Ovary (tissue), 9 donors: Measurements from ENCODE around the gene AGPAT2. TPM values are rescaled to one million over a fixed set of nuclear protein-coding genes. Genes with fewer than 3 reads are reported as not detected.
"Not testable (repeated sequence)": the region's sequence is repeated elsewhere in the genome, so short reads cannot be mapped to it uniquely, and the experiment has no call there.

ENCODE experiments used
- DNase-seq, 5 donors: peaks; one replicate each; pipeline ENCODE4 v3.0.0-alpha.2; 2019 to 2020
- H3K27ac ChIP-seq, 2 donors: fragments of 200-600 bp; one replicate each; pipeline versions ENCODE4 v1.5.1 to v1.8.0; 2019 to 2022
- H3K27me3 ChIP-seq: fragments of 200-600 bp; one replicate; pipeline ENCODE4 v1.8.0; 2022
- H3K36me3 ChIP-seq: fragments of 200-600 bp; sonication (generic); one replicate; pipeline ENCODE4 v1.5.1; 2019
- H3K4me1 ChIP-seq: one replicate; pipeline ENCODE4 v1.8.1; 2013; ENCODE audit warnings: mild to moderate bottlenecking, moderate library complexity; ENCODE audit not compliant: insufficient read depth
- H3K4me3 ChIP-seq: fragments of 200-600 bp; sonication (generic); one replicate; pipeline ENCODE4 v1.5.1; 2017
- H3K9me3 ChIP-seq, 2 donors: fragments of 200-600 bp in 1 of 2; sonication (generic) in 1 of 2; one replicate each; pipeline versions ENCODE4 v1.5.1 to v1.8.1; 2013 to 2019; ENCODE audit warnings: mild to moderate bottlenecking in 1 of 2, moderate library complexity in 1 of 2
- EP300 ChIP-seq: sonication (generic); formaldehyde crosslinking; IDR thresholded peaks from one replicate; pipeline ENCODE4 v1.6.1; 2017; ENCODE audit warnings: antibody characterized with exemption
- POLR2A ChIP-seq: fragments of 450-650 bp; IDR thresholded peaks from one replicate; pipeline ENCODE4 v1.6.1; 2017; ENCODE audit warnings: antibody characterized with exemption, mild to moderate bottlenecking, moderate library complexity
- WGBS, 3 donors: extraction: QIAGEN DNeasy Blood & Tissue Kit in 1 of 3; methylation state at CpG; one replicate each; pipeline versions ENCODE4 v1.1.5 to v1.1.7; 2013 to 2017; 5-methylcytosine and 5-hydroxymethylcytosine counted together
- intact Hi-C, 4 donors: fragments of 100-400 bp; cut with DNase I; formaldehyde crosslinking; loops; one replicate each; pipeline versions ENCODE4 v1.11.0 to v1.15.1; 2022 to 2023
- polyA plus RNA-seq, 2 donors: library from polyadenylated mRNA; stranded (reverse); fragments of 200-250 nt in 1 of 2; fragments of 350-450 nt in 1 of 2; fragmentation: Illumina TruSeq in 1 of 2; extraction: RNeasy Lipid Tissue Mini Kit (QIAGEN cat#74804) in 1 of 2; gene quantifications; one replicate each; pipeline ENCODE4 v1.2.3, GENCODE V29; 2013 to 2014
- total RNA-seq, 7 donors: library from RNA; depleted of rRNA in 2 of 7; stranded (reverse); fragments of >200 nt in 2 of 7; fragmentation: NEBNext Ultra II Directional in 3 of 7; extraction: Animal tissue kit (Norgen Biotek cat#: 25700) in 3 of 7; gene quantifications; one replicate each; pipeline versions ENCODE4 v1.1.0 to v1.2.4, GENCODE V29; 2016 to 2023
- TF ChIP-seq, protein P1 (sequence below), 3 donors: fragments of 450-650 bp in 2 of 3; fragments of 200-600 bp in 1 of 3; IDR thresholded peaks; one replicate each; pipeline versions ENCODE4 v1.5.1 to v1.8.0; 2016 to 2022; ENCODE audit warnings: antibody characterized with exemption in 3 of 3, mild to moderate bottlenecking in 1 of 3
- donor health status: DM: no; HTN: no; CAD: no; lungs with moderate emphysema.
- donor health status: DM: no; HTN: no; CAD: no.
- donor health status: Bipolar disorder and iron deficiency.
- donor health status: DM: yes; HTN: yes; CAD: no.
- donor health status: DM: no; HTN: no; CAD: no.
- donor health status: DM: yes; HTN: yes; CAD: no.

Gene AGPAT2
- total and polyA plus RNA-seq, 9 donors: 6.1 to 40.9 (median 23.9) TPM

DNA sequence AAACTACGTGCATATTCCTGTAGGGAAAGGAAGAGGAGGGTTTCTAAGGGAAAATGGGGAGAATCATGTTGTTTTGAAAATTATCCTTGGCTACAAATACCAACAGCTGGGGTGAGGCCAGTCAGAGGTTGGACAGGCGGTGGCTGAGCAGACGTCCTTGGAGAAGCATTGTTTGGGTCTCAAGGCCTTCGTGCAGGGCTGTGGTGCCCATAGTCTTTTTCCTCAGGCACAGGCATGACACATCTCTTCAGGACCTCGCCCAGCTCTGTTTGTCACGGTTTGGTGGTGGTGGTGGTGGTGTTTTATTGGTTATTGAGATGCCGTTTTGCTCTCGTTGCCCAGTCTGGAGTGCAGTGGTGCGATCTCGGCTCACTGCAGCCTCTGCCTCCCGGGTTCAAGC lies 52.4 kb downstream of the AGPAT2 start:
- Histone ChIP-seq H3K27ac (no peak overlapping the region), H3K4me1 (peaks cover 1% of the 10 kb centered on the region), H3K9me3 (no peaks in the 10 kb centered on the region), H3K36me3 (no peaks in the 10 kb centered on the region), H3K27me3 (no peaks in the 10 kb centered on the region), H3K4me3 (no peak overlapping the region)
- TF ChIP-seq POLR2A (no peak), EP300 (no peak)
- TF ChIP-seq, protein P1, sequence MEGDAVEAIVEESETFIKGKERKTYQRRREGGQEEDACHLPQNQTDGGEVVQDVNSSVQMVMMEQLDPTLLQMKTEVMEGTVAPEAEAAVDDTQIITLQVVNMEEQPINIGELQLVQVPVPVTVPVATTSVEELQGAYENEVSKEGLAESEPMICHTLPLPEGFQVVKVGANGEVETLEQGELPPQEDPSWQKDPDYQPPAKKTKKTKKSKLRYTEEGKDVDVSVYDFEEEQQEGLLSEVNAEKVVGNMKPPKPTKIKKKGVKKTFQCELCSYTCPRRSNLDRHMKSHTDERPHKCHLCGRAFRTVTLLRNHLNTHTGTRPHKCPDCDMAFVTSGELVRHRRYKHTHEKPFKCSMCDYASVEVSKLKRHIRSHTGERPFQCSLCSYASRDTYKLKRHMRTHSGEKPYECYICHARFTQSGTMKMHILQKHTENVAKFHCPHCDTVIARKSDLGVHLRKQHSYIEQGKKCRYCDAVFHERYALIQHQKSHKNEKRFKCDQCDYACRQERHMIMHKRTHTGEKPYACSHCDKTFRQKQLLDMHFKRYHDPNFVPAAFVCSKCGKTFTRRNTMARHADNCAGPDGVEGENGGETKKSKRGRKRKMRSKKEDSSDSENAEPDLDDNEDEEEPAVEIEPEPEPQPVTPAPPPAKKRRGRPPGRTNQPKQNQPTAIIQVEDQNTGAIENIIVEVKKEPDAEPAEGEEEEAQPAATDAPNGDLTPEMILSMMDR (IDR thresholded peaks at IDR 0.05): no peak
- WGBS, 3 donors: 35 to 51% (median 48%) methylated on average over 11 of the region's 11 CpGs
- intact Hi-C loops: no loop called here
- DNase-seq: no peak

- H3K27me3 ChIP-seq, H3K9me3 ChIP-seq, H3K4me1 ChIP-seq, H3K4me3 ChIP-seq, intact Hi-C loops, DNase-seq, H3K36me3 ChIP-seq, H3K27ac ChIP-seq: not testable (repeated sequence)
- 29 to 47% (median 46%) methylated on average over 36 of the region's 36 CpGs for WGBS, 3 donors
Observed at GRCh38 chr9:136632491-136633106, 54.7 kb downstream of the AGPAT2 start.

DNA sequence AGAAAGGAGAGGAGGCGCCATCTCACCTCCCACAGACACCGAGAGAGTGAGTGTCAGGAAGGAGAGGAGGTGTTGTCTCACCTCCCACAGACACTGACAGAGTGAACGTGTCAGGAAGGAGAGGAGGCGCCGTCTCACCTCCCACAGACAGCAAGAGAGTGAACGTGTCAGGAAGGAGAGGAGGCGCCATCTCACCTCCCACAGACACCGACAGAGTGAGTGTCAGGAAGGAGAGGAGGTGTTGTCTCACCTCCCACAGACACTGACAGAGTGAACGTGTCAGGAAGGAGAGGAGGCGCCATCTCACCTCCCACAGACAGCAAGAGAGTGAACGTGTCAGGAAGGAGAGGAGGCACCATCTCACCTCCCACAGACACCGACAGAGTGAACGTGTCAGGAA lies 55.2 kb downstream of the AGPAT2 start:
- H3K27ac ChIP-seq, H3K36me3 ChIP-seq, H3K27me3 ChIP-seq, DNase-seq, H3K4me3 ChIP-seq, H3K4me1 ChIP-seq, H3K9me3 ChIP-seq, intact Hi-C loops: not testable (repeated sequence)
- WGBS, 3 donors: 7 to 16% (median 9%) methylated on average over 13 of the region's 13 CpGs

GRCh38 chr9:136631038-136632000 lies 55.9 kb downstream of the AGPAT2 start:
- Histone ChIP-seq H3K4me3 (no peak overlapping the region), H3K36me3 (no peaks in the 10 kb centered on the region), H3K27ac (no peak overlapping the region), H3K27me3 (no peaks in the 10 kb centered on the region), H3K4me1 (peaks cover 1% of the 10 kb centered on the region), H3K9me3 (no peaks in the 10 kb centered on the region)
- TF ChIP-seq POLR2A: no peak
- TF ChIP-seq, protein P1 (IDR thresholded peaks at IDR 0.05): peak; percentile 32 to 78 (median 69)
- intact Hi-C loops: loop anchor here in 2 of 4 donors (1.0 to 2.0 kb wide), 2 partner anchors 143 to 144 kb away; no protein-coding TSS in a partner anchor
- WGBS, 3 donors: 47 to 52% (median 49%) methylated on average over 31 of the region's 31 CpGs
- peak; percentile 68 to 86 (median 79) for DNase-seq

DNA sequence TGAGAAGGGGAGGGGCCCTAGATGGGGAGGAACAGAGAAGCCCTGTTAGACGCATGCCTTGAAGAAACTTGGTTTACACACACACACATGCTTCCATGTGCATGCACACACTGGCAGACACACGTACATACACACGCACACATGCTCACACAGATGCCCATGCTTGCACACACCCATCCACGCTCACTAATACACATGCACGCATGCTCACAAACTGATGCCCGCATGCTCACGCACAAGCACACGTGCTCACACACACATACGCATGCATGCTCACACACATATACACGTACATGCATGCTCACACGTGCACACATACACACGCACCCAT lies 56.6 kb downstream of the AGPAT2 start:
- WGBS, 3 donors: 63 to 65% (median 65%) methylated on average over 12 of the region's 12 CpGs

More for the DNA sequence above, 56.6 kb downstream of the AGPAT2 start:
- TF ChIP-seq, protein P1 (IDR thresholded peaks at IDR 0.05): no peak
- no peak for TF ChIP-seq POLR2A
- no peak for TF ChIP-seq EP300
- peaks cover 1% of the 10 kb centered on the region for H3K4me1 ChIP-seq
- H3K27me3 ChIP-seq: no peaks in the 10 kb centered on the region
- H3K36me3 ChIP-seq: no peaks in the 10 kb centered on the region
- no peak for DNase-seq
- no peak overlapping the region for H3K27ac ChIP-seq
- intact Hi-C loops: loop anchor here in 1 of 4 donors (2.0 kb wide), 1 partner anchor 142 kb away; no protein-coding TSS in a partner anchor
- no peak overlapping the region for H3K4me3 ChIP-seq
- H3K9me3 ChIP-seq: no peaks in the 10 kb centered on the region
